Measurements from ENCODE around the gene SESN1. TPM values are rescaled to one million over a fixed set of nuclear protein-coding genes. Genes with fewer than 3 reads are reported as not detected.

The SESN1 gene
- total and polyA plus RNA-seq, 9 of the 15 experiments (the other 6 are each of a cell fraction or from before 2014, with no cell fraction given): 3.1 to 13.0 (median 7.4) TPM

- TF ChIP-seq E4F1 (CRISPR knock-in tag; IDR thresholded peaks at IDR 0.05; ENCODE audit: borderline replicate concordance): no peak
- peak; percentile 89 for TF ChIP-seq CBFA2T3 (IDR thresholded peaks at IDR 0.05)
- no peak for TF ChIP-seq ZNF609 (CRISPR knock-in tag; IDR thresholded peaks at IDR 0.05; ENCODE audit: borderline replicate concordance)
These were observed 49.2 kb downstream of the SESN1 start (continued) for GRCh38 chr6:109045493-109045892.
